ENCODE data around the gene DOCK1.

DOCK1 gene

DNA sequence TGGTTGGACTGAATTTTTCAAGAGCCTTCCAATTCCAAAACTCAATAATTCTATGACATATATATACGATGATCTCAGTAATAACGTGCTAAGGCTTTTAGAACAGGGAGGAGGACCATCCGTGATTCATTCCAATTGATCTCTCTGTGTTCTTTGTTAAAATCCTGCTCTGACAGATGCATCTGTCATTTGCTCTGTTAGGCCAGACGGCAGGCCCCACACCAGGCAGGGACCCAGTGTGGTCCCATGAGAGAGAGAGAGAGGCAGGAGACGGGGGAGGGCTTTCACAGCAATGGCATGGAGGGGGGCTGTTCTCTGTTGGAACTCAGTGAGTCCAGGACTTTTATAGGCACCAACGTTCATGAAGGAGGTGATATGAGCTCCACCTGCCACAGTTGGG is 451.1 kb downstream of the DOCK1 start:
- no peak for DNase-seq (ENCODE audit: low read depth)

DNA sequence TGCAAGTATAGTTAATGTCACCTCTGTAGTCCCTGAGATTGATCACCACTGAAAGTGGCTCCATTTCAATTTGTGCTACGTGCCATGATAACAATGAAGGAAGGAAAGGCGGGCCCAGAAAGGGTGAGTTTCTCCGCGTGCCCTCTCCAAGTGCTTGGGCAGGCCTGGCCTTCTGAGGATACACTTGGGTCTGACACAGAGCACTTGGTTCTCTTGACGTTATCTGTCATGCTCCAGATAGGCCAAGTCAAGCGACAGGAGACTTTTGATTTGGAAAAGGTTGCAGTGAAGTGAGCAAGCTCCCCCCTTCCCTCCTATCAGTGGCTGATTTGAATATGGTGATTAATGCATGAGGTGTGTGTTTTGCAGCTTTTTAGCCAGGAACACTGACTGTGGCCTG is 452.0 kb downstream of the DOCK1 start:
- DNase-seq (ENCODE audit: low read depth): no peak

DNA sequence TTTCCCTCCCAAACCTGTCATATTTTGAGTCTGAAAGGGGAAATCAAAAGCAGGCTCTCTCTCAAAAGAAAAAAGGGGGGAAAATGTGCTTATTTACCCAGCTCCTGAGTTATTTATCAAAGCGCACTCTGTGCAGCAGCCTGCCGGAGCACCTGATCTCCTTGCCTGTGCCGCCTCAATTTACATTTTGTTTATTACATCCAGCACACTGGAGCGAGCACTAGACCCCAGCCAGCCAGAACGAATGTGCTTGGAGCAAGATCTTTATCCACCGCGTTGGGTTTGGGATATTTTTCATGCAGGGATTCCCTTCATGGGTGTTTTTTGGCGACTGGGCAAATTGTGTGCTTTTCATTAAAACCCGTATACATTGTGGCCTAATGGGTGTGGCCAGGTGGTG is 453.1 kb downstream of the DOCK1 start:
- DNase-seq (ENCODE audit: low read depth): no peak

DNA sequence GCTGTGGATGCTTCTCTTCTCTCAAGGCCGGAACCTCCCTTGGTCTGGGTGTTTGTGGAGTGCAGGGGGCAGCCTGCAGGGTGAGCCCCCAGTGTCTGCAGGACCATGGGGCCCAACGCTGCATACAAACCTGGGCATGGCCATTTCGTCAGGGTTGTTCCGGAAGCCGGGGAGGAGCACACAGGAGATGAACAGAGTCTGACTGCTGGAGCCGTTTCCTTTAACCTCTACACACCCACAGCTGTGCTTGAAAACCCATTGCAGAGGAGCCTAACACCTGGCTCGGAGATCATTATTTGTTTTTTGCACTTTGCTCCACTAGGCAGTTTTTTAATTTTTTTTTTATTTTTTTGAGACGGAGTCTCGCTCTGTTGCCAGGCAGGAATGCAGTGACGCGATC is 458.8 kb downstream of the DOCK1 start:
- DNase-seq (ENCODE audit: low read depth): no peak

DNA sequence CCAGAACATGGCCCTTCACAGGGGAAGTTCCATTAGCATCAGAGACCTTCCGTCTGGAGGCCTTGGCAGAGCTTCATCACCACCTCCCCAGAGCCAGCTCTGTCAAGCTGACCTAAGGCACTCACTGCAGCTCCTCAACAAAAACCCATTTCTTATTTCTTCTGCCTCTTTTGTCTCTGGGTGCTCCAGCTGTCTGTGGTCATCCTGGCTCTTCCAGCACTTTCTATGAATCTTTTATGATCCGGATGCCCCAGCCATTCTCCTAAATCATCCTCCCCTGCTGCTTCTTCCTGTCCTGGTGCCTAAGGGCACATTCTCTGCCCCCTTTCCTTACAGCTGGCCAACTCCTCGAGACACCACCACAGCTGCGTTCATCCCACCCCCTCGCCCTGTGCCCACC is 462.9 kb downstream of the DOCK1 start:
- DNase-seq (ENCODE audit: low read depth): no peak

DNA sequence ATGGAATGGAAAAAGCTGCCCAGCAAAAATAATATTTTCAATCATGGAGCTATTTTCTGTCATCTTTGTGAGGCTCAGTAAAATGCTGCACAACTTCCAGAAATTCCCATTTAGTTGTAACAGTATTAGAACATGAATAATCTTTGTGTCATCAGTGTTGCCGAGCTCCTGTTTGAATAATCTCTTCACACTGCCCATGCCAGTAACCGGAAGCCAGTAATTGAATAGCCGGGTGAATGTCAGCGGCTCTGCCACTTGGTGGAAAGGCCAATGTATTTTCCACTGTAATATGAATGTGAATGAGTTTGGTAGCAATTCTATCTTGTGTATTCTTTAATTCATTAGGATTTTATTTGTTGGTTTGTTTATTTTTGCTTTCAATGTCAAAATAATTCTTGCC is 463.7 kb downstream of the DOCK1 start:
- no peak for DNase-seq (ENCODE audit: low read depth)

DNA sequence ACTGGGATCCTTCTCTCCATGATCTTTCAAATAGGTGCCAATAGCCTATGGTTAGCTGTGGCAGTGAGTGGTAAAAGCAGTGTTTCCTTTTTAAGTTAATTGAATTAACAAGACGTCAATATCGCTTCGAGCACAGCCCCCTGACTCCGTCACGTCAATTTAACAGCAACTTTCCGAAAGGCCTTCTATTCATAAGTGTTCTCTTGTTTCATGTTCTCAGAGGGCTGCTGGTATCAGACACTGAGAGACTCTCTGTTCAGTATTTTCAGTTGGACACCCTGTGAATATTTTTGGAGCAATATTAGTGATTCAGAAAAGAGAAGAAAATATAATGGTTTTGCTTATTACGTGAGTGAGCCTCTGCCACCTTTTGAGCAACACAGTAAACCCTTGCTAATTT is 465.4 kb downstream of the DOCK1 start:
- DNase-seq (ENCODE audit: low read depth): no peak

DNA sequence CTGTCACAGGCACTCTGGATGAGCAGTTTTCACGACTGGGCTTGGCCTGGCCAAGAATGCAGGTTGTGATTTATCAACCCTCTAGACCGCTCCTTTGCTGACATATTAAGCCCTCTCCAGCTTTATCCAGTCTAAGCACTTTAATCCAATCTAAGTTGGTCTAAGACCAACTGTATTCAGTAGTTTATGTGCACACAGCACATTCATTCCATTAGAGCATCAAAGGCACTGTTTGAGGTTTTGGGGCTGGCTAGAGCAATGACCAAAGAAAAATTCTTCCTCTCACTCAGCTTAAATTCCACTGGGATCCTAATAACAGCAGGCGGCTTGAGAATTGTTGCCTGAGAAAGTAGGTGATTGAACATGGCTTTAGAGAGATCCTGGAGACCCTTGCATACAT is 467.1 kb downstream of the DOCK1 start:
- DNase-seq (ENCODE audit: low read depth): no peak

DNA sequence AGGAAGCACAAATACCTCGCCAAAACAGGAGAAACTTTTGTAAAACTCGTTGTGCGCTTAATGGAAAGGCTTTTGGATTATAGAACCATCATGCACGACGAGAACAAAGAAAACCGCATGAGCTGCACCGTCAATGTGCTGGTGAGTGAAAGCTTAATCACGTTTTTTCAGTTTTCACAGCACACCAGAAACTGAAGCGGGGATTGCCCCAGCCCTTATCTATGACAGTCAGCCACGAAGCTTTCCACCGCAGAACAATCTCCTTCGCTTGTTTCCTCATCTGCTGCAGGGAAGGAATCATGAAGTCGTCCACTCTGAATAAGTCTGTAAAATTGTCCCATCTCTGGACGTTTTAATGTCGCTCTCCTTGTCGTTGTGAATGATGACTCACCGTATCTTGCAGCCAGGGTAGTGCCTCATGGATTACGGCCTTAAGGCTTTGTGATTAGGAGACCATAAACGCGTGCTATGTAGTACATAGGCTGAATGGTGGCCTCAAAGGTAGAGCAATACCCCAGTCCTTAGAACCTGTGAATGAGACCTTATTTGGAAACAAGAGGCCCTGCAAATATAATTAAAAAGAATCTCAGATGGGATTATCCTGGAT is 468.9 kb downstream of the DOCK1 start:
- DNase-seq (ENCODE audit: low read depth): no peak

DNA sequence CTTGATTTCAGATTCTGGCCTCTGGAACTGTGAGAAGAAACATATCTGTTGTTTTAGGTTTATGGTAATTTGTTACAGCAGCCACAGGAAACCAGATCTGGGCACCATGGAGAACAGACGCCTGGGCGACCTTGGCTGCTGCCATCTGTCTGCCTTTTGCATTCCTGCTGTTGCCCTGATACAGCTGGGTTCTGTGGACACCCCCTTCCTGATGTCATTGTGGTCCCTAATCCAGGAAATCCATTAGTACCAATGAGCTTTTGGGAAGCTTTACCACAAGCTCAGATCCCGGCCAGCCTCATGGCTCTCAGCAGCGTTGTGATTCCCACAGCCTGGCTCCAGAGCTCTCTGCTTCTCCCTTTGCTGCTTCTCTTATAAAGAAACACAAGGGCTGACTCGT is 469.7 kb downstream of the DOCK1 start:
- no peak for DNase-seq (ENCODE audit: low read depth)

DNA sequence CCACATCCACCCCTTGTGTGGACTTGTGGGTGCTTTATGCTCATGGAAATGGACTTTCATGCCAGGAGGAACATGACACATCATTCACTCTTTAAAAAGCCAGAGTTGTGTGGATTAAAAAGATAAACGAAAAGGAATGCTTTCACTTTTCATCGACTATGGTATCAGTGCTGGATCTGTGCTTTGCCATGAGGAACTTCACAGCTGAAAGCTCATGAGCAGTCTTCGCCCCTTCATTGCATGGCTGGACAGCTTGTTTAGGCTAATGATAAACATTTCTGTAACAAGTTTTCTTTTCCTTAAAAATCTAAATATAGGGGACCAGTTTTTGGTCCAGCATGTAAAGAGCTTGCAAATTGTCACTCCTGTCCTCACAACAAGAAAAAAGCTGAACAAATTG is 470.2 kb downstream of the DOCK1 start:
- DNase-seq (ENCODE audit: low read depth): no peak

DNA sequence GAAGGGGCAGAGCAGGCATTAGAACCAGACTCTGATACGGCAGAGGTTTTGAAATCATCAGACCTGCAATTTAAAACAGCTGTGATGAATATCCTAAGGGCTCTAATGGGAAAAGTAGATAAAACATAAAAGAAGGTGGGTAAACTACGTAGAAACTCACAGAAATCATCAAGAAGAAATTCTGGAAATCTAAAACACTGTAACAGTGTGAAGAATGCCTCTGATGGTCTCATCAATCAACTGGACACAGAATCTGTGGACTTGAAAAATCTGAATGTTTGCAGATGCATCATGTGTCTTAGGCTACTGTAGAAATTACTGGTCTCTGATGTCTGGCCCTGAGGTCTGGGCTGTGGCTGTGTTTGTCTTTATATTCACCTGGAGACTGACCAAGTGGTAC is 470.8 kb downstream of the DOCK1 start:
- no peak for DNase-seq (ENCODE audit: low read depth)

DNA sequence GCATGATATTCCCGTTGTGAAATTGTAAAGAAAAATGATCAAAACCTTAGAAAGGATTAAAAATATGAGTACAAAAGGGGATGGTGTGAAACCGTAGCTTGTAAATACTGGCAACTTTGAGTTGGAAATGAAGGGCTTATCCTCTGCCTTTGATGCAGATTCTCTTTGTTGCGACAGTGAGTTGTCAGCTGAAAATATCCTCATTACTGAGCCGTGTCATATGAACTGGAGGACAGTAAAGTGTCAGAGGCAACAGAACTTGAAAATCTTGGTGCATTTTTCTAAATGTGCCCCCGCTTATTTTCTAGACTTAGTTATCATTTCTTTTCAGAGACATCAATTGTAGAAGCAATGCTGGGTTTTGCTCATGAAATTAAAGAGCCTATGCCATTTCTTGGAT is 473.4 kb downstream of the DOCK1 start:
- DNase-seq (ENCODE audit: low read depth): no peak

DNA sequence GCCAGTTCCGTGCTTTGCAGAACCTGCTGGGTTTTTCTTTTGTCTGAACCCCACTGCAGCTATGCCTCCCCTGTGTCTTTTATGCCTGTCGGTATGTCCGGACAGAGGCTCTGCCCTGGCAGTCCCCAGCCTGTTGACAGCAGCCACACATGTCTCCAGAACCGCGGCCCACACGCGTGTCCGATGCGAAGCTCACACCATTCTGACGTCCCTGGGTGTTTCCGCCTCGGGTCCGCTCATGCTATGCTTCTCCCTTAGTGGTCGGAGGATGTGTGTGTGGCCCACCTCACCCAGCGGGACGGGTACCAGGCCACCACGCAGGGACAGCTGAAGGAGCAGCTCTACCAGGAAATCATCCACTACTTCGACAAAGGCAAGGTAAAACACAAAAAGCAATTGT is 479.3 kb downstream of the DOCK1 start:
- DNase-seq (ENCODE audit: low read depth): no peak

DNA sequence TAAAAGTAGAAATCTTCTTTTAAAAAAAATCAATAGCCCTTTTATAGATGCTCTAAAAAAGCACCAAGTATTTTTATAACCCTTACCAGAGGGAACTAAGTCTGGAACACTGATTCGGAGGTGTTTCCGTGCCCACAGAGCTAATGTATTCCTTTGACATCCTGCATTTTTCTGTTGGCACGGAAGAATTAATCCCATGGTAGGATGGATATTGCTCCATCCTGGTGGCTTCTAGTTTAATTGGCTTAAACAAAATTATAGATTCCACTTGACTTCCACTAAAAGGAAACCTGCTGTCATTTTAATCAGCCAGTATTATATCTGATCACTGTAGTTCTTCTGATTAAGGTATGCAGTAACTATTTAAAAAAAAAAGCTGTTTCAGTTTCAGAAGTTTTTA is 479.8 kb downstream of the DOCK1 start:
- no peak for DNase-seq (ENCODE audit: low read depth)

DNA sequence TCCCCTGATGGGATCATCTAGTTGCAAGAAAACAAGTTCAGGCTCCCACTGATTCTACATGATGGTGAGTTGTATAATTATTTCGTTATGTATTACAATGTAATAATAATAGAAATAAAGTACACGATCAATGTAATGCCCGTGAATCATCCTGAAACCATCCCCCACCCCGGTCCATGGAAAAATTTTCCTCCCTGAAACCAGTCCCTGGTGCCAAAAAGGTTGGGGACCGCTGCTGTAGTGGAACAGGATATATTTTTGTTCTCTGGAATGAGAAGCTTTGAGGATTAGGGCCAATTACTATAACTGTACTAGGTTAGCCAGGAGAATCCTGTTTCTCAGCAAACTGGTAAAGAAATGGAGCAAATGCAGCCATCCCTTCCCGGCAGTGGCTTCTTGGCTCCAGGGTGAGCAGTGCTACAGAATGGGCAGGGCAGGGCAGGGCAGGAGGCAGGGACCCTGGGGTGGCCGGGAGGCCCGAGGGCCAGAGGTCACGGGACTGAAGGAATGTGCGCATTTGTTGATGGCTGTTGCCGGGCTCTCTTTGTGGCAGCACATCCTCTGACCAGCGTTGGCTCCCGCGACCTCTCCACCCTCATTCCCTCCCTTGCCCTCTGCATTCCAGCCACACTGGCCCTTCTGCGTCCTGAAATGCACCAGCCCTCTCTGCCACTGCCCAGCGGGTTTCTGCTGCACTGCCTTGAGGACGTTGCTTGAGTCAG is 481.5 kb downstream of the DOCK1 start:
- no peak for DNase-seq (ENCODE audit: low read depth)

DNA sequence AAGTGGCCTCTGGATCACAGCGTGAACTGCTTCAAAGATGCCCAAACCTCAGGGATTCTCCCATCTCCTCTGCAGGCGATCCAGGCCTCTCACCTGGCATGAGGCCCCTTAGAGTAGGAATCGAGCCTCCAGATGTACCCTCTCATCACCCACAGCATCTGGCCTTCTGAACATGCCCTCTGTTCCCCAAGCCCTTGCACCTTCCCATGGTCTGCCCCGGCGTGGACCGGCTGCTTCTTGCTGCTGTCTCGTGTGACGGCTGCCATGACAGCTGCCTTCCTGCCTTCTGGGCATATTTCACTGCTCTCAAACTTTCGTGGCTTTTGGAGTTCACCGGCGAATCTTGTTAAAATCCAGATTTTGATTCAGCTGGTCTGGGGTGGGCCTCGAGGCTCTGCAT is 486.6 kb downstream of the DOCK1 start:
- no peak for DNase-seq (ENCODE audit: low read depth)

DNA sequence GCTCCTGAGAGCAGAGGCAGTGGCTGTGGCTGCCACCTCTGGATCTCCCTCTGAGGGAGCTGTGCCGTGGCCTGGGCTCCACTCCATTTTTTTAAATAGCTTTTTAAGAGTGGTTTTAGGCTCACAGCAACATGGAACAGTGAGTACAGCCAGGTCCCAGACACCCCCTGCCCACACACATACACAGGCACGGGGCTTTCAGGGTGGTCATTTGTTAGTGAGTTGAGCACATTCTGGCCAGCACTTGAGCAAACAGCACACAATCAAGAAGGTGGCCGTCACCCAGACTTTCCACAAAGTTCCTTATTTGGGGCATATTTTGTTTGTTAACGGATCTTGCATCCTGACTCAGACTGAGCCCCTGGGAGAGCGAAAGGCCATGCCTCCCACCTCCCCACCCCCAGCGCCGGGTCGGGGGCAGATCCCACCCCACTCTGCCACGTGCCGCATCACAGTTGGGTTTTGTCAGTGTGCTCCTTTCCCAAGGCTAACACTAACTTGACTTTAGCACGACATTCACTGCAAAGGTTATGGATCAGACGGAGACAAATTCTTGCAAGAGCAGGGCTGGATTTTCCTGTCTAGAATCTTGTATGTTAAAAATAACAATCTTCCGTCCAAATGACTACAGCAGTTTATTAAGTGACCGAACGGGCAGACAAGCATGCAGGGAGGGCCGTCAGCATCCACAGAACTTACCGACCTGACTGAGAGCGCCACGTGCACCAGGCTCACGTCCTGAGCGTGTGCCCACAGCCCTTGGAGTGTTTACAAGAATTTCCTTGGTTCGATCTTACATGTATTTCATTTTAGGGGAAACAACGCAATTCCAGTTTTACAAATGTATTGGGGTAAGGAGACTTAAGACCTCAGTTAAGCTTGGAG is 487.4 kb downstream of the DOCK1 start:
- no peak for DNase-seq (ENCODE audit: low read depth)

DNA sequence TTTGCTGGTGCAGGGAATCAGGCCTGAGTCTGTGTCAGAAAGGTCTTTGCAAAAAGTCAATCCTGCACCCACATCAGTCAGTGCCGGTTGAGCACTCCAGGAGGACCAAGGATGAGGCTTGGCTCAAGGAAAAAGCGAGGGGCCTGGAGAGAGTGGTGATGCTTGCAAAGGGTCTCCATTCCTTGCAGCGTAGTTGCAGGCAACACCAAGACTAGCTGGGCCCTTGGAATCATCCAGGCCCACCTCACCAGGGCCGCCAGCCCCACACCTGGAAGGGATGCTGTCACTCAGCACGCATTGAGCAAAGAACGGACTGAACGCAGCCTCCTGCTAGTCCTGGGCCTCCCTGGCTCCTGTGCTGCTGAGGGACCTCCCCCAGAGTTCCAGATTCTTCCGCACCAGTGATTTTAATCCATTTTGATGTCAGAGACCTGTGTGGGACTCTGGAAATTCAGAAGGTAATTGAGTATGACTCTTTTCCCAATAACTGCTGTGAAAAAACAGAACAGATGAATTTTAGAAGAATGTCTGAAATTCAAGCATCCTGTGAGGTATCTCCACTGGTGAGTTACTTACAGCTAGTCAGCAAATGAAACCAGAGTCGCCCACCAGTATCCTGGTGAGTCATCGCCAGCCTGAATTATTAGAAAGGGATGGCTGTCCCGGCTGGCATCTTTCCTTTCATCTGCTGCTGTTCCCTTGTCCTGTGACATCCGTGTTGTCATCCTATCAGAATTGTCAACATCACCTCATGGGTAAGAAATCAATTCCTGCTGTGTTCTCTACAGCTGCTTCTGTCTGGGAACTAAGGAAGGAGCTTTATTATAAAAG is 493.1 kb downstream of the DOCK1 start:
- no peak for DNase-seq (ENCODE audit: low read depth)

DNA sequence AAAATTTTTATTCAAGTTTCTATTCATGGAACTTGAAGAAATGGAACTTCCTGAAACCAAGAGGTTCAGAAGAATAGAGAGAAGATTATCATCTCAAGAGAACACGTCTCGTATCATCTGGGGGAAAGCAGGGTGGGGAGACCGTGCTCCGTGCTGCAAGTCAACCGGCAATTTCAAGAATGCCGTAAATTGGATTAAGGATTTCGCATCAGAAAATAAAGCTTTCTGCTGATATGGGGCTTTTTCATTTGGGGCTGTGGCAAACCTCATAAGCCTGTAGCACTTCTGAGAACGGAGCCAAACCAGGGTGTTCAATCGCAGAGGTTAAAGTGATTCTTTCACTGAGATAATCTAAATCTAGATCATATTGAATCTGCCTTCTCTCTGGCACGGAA is 493.7 kb downstream of the DOCK1 start:
- no peak for DNase-seq (ENCODE audit: low read depth)

DNA sequence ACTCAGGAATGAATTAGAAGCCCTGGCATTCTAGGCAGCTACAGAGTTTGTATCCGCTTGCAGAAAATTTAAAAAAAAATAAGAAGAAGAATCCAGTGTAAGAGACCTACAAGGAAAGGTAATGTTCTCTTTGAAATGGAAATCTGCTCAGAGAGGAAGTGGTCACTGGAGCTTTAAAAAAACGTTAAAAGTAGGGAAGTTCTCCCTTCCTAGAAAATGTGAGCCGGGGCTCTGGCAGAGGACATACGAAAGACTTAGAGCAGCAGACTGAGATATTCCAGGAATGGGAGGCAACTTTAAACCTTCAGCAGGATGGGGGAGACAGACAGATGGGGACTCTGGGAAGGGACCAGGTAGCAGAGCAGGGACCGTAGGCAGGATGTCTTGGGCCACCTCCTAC is 494.4 kb downstream of the DOCK1 start:
- no peak for DNase-seq (ENCODE audit: low read depth)

DNA sequence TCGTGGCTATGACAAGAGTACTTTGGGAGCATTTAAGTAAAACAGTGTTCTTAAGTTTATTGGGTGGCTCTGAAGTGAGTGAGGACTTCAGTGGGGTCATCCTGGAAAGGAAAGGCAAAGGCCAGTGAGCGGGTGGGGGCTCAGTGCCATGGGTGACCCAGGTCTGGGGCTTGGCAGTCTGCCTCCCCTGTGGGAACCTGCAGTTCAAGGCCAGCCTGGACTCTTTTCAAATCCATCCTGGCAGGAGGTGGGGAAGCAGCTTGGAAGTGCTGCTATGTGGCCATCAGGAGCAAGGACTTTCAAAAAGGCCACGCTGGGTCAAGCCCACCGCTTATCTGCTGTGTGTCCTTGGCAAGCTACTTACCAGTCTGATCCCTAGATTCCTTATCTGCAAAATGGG is 495.0 kb downstream of the DOCK1 start:
- no peak for DNase-seq (ENCODE audit: low read depth)

Measured in HS-27A (cell line).